Posterior cingulate gyrus (tissue), 11 donors: ENCODE results near the gene TMCC1.
"Not testable (repeated sequence)": the region's sequence is repeated elsewhere in the genome, so short reads cannot be mapped to it uniquely, and the experiment has no call there.

Source experiments
- DNase-seq, 10 donors: peaks; one replicate each; pipeline versions ENCODE4 v3.0.0 to v3.0.0-alpha.2; 2020 to 2021; ENCODE audit warnings: mixed read lengths in 3 of 10
- intact Hi-C: fragments of 100-400 bp; cut with DNase I; formaldehyde crosslinking; loops from one replicate; pipeline ENCODE4 v1.15.1; 2023

Gene TMCC1

DNA sequence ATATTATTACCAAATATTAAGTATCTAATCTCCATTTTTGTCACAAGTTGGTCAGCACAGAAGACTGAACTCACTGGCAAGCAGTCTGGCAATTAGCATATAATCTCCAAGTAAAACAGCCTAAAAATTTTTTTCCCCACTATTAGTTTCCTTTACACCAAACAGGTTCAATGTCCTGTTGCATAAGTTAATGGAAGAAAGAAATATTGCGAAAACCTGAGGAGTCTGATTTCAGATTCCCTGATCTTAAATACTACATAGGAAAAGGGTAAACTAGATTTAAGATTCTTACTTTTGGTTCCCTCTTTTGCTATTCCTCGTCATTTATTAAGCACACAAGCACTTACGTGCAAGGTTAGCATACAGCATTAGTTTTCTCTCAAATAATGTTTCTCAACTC lies 153.9 kb downstream of the TMCC1 start:
- DNase-seq, result no peak
- intact Hi-C loops, result no loop called here

GRCh38 chr3:129738172-129738571 lies 155.3 kb downstream of the TMCC1 start:
- DNase-seq, result no peak
- intact Hi-C loops, result no loop called here

DNA sequence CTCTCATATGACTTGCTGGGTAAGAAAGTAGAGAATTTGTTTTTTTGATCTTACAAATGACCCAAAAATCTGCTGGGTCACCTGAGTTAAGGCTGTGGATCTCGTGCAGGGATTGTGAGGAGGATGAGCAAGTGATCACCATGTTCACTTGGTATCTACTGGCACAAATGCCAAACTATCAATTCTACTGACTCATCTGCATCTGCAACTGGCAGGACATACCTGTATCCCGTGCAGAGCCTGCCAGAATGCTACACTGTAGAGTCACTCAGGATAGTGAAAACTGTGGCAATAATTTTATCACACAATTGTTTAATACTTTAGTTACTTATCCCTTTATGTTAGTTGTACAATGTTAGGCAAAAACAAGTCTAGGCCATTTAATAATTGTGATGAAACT lies 157.4 kb downstream of the TMCC1 start:
- no peak for DNase-seq
- intact Hi-C loops, result no loop called here

GRCh38 chr3:129735638-129736037 lies 157.9 kb downstream of the TMCC1 start:
- DNase-seq, result no peak
- intact Hi-C loops, result no loop called here

GRCh38 chr3:129734449-129734848 lies 159.1 kb downstream of the TMCC1 start:
- no peak for DNase-seq
- intact Hi-C loops, result no loop called here

DNA sequence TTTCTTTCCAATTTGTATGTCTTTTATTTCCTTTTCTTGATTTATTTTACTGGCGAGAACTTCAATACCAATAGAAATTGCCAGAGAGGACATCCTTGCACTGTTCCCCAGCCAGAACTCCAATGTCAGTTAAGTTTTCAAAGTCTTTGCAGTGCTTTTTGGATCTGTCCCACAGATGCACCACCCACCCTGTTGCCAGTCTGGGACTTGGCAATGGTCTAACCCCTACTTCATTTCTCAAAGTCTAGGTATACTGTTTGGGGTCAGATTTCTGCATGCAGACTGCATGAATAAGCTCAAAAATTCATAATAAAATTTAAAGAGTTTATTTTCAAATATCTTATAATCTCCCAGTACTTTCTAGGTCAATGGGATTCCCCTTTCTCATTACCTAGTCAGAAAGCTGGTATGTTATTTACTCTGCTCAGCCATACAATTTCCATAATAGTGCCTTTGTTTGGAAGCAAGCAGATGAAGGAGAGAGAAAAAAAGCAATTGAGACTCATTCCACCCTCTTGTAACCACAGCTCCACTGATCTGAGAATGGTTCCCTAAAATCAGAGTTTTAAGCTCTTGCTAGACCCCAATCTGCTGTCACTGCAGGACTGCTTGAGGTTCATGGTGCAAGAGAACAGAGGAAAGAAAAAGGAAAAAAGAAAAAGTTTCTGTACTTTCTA lies 161.2 kb downstream of the TMCC1 start:
- no peak for DNase-seq
- intact Hi-C loops, result no loop called here

DNA sequence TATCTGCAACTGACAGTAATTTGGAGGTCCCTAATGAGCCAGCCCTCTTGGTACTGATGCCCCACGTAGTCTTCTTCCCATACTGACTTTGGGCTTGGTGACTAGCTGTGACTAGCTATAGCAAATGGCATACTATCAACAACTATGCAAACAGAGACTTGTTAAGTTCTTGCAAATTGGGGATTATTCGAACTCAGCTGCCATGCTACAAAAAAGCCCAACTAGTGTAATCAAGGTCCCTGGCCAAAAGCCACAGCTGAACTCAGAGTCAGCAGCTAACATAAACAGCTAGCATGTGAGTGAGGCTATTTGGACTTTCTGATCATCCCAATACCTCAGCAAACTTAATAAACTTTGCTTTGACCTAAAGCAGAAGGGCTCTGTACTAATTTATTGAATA lies 165.8 kb downstream of the TMCC1 start:
- no peak for DNase-seq
- intact Hi-C loops, result no loop called here

DNA sequence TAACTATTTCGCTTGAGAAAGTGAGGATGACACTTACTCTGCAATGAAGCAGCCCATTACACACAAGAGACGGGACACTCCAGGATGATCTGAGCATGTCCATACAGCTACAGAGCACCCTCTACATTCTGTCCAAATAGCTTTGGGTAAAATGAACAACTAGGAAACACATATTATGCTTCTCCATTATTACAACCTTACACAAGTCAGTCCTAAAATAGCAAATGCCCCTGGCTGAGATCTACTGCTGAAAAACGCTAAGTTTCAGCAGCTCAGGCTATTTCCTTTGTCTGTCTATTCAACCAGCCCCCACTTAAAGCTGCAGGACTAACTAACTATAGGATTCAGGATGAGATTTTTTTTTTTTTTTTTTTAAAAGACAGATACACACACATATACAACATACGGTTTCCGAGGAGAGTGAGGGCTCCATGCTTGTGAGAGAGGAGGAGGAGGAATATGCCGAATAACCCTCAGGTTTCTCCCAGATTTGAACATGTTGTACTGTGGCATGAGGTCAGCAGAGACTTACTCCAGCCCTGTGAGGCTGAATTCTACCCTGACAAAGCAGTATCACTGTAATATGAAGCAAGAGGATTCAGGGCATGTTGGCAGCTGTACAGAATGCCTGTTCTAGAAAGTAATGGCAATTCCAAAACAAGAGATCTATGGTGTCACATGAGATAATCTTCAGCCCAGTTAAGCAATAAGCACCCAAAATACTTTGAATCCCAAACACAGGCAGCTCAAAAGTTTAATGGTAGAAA lies 169.8 kb downstream of the TMCC1 start:
- intact Hi-C loops, result no loop called here
- DNase-seq, result no peak

- intact Hi-C loops, result no loop called here
- no peak for DNase-seq
These were observed 171.0 kb downstream of the TMCC1 start for GRCh38 chr3:129722527-129722926.

DNA sequence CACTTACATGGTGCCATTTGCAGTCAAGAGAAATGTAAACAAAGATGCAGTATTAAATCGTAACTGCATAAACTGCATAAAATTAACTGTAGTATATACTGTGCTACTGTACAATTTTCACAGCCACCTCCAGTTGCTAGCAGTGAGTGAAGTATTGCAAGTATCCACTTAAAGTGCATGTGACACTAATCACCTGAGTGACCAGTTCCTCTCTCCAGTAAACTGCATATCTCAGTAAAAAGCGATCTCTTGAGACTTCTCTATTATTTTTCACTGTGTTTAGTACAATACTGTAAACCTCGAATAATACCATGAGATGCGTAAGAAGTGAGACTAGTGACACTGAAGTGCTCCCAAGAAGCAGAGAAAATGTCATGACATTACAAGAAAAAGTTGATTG lies 175.3 kb downstream of the TMCC1 start:
- intact Hi-C loops, result no loop called here
- no peak for DNase-seq

DNA sequence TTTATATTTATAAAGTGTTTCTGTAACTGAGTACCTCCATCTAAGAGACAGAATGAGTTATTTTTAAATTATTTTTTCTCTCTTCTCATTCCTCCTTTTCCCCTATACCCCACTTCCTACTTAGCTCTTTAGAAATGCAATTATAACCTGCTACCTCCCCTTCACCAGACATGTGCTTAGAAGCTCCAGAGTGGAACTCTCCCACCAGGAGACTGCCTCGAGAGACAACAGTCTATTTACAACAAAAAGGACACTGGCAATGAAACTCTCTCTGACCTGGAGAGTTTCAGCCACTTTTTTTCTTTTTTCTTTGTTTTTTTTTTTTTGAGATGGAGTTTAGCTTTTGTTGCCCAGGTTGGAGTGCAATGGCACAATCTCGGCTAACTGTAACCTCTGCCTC lies 177.7 kb downstream of the TMCC1 start:
- no peak for DNase-seq
- intact Hi-C loops, result no loop called here

- DNase-seq, result no peak
- intact Hi-C loops, result no loop called here
These were observed 185.1 kb downstream of the TMCC1 start for GRCh38 chr3:129708328-129708861.

DNA sequence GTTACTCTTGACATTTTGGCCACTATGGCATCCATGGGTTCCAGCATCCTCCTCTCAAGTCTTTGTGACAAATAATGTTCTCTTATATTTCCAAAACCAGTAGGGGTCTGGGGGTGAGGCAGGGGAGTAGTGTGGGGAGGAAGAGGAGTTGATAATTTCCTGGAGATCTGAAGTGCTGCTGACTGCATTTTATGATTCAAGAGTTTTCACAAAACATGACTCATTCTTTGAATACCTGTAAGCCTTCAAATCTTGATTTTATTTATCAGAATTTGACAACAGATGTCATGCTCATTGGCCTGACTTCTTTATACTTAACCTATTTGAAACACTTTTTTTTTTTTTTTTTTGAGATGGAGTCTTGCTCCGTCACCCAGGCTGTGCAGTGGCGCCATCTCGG lies 188.2 kb downstream of the TMCC1 start:
- intact Hi-C loops, result no loop called here
- DNase-seq, result no peak

- intact Hi-C loops, result no loop called here
These were observed 189.6 kb downstream of the TMCC1 start for GRCh38 chr3:129703913-129704312.

DNA sequence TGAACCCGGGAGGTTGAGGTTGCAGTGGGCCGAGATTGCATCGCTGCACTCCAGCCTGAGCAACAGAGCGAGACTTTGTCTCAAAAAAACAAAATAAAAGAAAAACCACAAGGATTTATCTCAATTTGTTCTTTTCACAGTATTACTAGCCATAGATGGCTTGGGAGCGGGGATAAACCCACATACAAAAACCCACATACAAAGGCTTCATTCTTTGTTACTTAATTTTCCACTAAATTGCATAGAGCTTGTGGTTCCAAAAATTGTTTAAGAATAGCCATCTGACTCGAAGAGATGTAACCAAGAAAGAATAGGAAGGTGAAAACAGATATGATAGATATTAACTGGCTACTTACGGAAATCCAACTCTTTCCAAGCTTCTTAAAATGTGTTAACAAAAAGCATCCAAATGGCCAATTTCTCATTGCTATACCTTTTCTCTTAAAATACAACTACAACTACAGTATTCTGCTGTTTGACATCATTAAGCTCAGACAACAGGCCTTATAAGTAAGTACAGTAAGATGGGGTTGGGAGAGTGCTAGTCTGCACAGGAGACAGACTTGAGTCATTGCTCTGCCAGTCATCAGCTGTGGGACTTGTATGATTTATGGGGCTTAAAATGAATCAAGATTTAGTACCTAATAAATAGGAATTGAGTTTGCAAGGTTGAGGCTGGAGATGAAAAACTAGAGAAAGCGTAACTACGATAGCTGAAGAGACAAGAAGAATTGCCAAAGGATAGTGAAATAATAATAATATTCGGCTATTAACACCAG lies 190.4 kb downstream of the TMCC1 start:
- no peak for DNase-seq
- intact Hi-C loops, result no loop called here

More at GRCh38 chr3:129703913-129704312, 189.6 kb downstream of the TMCC1 start:
- no peak for DNase-seq

- intact Hi-C loops, result no loop called here
- no peak for DNase-seq
These were observed 192.3 kb downstream of the TMCC1 start for GRCh38 chr3:129701161-129701560.

DNA sequence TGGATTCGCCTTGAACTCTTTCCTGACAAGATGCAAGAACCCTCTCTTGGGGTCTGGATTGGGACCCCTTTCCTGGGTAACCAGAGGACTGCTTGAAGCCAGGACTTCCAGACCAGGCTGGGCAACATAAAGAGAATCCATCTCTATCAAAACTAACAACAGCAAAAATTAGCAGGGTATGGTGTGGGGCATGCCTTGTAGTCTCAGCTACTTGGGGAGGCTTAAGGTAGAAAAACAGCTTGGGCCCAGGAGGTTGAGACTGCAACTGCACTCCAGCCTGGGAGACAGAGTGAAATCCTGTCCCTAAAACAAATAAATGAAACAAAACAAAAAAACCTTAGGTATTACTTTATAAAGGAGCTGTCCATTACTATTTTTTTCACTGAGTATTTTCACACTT lies 193.9 kb downstream of the TMCC1 start:
- no peak for DNase-seq
- intact Hi-C loops, result no loop called here

DNA sequence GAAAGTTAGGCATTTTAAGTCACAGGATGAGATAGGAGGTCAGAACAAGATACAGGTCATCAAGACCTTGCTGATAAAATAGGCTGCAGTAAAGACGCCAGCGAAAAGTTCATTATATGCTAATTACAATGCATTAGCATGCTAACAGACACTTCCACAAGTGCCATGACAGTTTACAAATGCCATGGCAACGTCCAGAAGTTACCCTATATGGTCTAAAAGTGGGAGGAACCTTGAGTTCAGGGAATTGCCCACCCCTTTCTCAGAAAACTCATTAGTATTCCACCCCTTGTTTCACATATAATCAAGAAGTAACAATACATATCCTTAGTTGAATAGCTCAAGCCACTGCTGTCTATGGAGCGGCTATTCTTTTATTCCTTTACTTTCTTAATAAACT lies 194.3 kb downstream of the TMCC1 start:
- DNase-seq, result no peak
- intact Hi-C loops, result no loop called here

DNA sequence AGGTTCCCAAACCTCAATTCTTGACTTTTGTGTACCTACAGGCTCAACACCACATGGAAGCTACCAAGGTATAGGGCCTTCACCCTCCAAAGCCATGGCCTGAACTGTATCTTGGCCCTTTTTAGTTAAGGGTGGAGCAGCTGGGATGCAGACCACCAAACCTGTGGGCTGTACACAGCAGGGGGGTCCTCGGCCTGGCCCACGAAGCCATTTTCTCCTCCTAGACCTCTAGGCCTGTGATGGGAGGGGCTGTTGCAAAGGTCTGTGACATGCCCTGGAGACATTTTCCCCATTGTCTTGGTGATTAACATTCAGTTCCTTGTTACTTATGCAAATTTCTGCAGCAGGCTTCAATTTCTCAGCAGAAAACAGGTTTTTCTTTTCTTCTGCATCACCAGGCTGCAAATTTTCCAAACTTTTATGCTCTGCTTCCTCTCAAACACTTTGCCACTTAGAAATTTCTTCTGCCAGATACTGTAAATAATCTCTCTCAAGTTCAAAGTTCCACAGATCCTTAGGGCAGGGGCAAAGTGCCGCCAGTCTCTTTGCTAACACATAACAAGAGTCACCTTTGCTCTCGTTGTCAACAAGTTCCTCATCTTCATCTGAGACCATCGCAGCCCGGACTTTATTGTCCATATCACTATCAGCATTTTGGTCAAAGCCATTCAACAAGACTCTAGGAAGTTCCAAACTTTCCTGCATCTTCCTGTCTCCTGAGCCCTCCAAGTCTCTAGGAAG lies 196.1 kb downstream of the TMCC1 start:
- intact Hi-C loops, result no loop called here

DNA sequence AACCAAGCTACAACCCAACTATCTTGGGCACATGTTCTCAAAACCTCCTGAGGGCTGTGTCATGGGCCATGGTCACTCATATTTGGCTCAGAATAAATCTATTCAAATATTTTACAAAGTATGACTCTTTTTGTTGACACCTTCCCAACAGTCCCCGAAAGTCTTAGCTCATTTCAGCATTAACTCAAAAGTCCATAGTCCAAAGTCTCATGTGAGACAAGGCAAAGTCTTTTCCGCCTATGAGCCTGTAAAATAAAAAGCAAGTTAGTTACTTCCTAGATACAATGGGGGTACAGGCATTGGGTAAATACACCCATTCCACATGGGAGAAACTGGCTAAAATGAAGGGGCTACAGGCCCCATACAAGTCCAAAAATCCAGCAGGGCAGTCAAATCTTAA lies 197.1 kb downstream of the TMCC1 start:
- DNase-seq, intact Hi-C loops: not testable (repeated sequence)

More for the DNA sequence above, 196.1 kb downstream of the TMCC1 start:
- DNase-seq, result no peak

GRCh38 chr3:129695230-129695629 lies 198.3 kb downstream of the TMCC1 start:
- intact Hi-C loops, result no loop called here
- no peak for DNase-seq
